Activated CD4-positive, alpha-beta T cell treated with anti-CD3 and anti-CD28 coated beads, Interleukin-2, amount 50 U/mL, for 24 hours (primary cell): ENCODE results near the gene OR4M2.
"Not testable (repeated sequence)": the region's sequence is repeated elsewhere in the genome, so short reads cannot be mapped to it uniquely, and the experiment has no call there.

Experiments used
- DNase-seq, 2 donors: peaks; one replicate each; pipeline ENCODE4 v3.0.0-alpha.2; 2020; ENCODE audit warnings: low read depth in 1 of 2, low spot score in 1 of 2

The OR4M2 gene

GRCh38 chr15:22080227-22080626 is at the start of gene OR4M2:
OR4M2 (plus strand) TSS chr15:22080527; CDS start chr15:22080625, 98 bp downstream.
- not testable (repeated sequence) for DNase-seq

- not testable (repeated sequence) for DNase-seq
Observed at GRCh38 chr15:22069267-22069666, 11.1 kb upstream of the OR4M2 start.

- DNase-seq: not testable (repeated sequence)
Observed at GRCh38 chr15:22081386-22081785, 1.1 kb downstream of the OR4M2 start.

- not testable (repeated sequence) for DNase-seq
Observed at GRCh38 chr15:22098616-22099253, 18.4 kb downstream of the OR4M2 start.

GRCh38 chr15:22099289-22099891 is 19.1 kb downstream of the OR4M2 start:
- DNase-seq: not testable (repeated sequence)

GRCh38 chr15:22122033-22122432 is 41.7 kb downstream of the OR4M2 start:
- not testable (repeated sequence) for DNase-seq
